HG02943 (cell line): Measurements from ENCODE around the gene BROX.
"Not testable (repeated sequence)": the region's sequence is repeated elsewhere in the genome, so short reads cannot be mapped to it uniquely, and the experiment has no call there.

Source experiments
- ATAC-seq: cut with Tn5 transposase; IDR thresholded peaks from one replicate; pipeline ENCODE4 v1.9.1; 2021; ENCODE audit warnings: mild to moderate bottlenecking, low read depth, moderate library complexity; ENCODE audit not compliant: unreplicated experiment

BROX gene

DNA sequence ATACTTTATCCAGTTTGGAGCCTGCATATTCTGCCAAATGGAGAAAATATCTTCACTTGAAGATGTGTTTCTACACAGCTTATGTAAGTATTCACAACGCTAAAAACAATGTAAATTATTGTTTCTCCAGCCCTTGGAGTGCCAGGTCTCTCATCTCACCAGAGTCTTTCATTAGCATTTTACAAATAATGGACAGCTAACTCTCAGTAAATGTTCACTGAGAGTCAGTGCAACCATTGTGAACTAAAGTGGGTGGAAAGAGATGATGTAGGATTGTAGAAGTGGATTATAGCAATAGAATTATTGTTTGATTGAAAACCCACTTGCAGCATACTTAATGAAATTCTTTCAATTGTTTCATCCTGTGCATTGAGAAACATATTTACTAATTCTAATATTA, 16.4 kb downstream of the BROX start:
- no peak for ATAC-seq

DNA sequence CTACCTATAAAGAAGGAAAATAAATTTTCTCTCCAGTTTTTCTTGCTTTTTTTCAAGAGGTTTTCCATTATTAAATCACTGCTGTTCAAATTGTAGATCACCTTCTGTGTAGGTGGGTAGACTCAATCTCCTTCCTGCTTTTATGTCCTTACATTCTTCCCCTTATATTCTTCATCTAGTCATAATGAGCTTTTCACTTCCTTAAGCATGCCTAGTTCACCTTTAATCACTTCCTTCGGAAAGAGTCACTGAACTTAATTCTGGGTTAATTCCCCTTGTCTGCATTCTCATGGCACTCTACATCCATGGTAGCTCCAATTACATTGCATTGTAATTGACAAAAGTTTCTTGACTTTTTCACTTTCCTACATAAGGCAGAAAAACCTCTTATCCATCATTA, 18.5 kb downstream of the BROX start:
- no peak for ATAC-seq

DNA sequence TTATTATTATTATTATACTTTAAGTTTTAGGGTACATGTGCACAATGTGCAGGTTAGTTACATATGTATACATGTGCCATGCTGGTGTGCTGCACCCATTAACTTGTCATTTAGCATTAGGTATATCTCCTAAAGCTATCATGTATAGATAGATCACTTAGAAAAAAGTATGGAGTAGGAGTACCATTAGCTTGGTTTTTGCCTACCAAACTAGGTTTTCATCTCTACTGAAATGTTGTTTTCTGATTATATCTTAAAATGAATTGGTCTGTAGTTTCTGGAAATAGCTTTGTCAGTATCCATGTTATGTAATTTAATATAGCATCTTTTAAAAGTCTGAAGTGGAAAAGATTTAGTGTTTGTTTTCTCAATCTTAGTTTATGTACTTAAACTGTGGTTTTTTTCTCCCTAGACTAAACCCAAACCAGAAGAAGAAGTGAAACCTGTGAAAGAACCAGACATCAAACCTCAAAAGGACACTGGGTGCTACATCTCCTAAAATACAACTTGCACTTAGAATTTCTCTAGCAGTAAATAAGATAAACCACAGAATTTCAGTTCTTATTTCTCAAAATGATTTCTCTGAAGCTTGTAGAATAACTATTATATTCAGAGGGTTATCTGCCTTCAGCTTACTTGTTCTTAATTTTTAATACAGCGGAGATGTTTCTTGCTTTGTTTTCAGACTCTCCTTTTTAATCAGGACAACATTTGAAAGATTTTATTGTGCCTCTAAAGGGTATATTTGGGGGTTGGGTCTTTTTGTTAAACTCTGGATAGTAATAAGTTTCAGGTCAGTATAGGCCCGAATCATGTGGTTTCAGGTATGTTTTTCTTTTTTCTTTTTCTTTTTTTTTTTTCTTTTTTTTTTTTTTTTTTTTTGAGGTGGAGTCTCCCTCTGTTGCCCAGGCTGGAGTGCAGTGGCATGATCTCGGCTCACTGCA, 20.1 kb downstream of the BROX start:
- peak; percentile 99 for ATAC-seq

DNA sequence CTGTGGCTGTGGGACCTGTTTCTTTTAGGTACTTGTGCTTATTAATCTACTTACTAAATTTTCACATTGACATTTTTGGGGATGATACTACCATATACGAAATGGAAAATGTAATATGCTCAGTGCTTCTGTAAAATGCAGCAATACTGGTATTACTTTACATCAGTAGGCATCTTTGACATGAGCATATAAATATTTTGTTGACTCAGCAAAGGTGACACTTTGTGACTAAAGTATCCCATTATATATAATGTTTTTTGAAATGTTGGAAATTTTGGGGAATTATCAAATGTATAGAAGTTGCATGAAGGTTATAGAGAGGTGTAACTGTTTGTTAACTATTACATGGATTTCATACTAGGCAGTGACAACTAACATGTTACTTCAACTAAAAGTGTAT, 22.4 kb downstream of the BROX start:
- no peak for ATAC-seq

DNA sequence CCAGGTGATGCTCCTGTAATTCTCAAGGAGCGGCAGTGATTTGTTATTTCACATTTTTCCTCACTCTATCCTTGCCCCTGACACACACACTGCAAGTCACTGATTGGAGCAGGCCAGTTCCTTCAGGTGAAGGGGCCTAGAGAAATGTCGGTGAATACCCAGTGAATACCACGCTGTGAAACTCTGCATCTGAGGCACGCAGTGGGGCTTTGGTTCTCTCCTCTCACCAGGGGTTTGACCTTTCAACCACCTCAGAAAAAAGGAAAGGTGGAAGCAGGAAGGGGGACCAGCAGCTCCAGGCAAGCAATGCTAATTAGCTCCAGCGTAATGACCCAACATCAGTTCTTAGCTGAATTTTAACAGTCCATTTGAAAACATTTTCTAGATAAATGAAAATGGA, 24.1 kb downstream of the BROX start:
- no peak for ATAC-seq

DNA sequence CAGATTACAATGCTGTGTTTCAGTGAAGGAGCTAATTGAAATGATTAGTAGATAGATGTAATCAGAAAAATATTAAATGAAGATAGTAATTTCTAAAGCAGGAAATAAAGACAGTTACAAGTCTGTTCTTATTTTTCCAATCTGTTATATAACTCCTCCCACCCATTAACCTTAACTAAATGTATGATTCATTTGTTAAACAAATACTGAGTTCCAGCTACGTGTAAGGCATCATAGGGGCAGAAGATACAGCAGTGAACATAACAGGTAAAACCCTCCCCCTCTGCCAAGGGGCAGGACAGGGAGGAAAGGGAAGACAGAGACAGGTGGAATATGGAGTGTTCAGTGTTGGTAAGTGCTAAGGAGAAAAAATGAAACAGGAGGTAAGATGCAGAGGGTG, 24.6 kb downstream of the BROX start, which contains the start of gene FAM177B:
Gene FAM177B, plus strand, starts transcription at position 231 of the 400 bp plus-strand sequence. CDS start 9,344 bp downstream, outside the sequence.
- no peak for ATAC-seq

DNA sequence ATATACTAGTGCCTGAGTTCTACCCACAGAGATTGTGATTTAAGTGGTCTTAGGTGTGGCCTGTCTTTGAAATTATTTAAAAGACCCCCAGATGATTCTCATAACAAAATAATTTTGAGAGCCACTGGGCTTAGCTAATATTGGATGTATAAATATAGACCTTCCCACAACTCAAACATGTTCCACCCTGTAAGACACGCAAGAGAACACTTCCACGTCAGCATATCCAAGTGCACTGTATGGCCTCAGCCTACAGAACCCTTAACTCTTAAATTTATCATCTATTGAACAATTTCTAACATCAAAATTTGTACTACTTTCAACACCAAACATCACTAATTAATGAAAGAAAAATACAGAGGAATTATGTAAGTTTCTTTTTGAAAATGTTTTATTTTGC, 27.1 kb downstream of the BROX start:
- no peak for ATAC-seq

DNA sequence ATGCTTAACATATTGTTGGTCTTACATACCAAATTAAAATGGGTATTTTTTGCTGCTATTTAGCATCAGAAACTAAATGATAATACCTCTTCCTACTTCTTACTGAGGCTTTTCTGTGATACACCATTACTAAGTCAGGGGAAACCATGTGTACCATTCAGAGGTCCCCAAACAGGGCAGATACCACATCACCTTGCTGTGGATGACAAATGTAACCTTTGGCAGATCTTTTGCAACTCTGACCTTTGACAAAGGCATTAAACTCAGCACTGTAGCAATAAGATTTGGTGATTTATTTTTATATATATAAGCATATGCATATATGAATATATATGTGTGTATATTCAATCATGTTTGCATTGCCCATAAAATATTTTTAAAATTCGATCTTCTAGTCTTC, 27.6 kb downstream of the BROX start:
- no peak for ATAC-seq

DNA sequence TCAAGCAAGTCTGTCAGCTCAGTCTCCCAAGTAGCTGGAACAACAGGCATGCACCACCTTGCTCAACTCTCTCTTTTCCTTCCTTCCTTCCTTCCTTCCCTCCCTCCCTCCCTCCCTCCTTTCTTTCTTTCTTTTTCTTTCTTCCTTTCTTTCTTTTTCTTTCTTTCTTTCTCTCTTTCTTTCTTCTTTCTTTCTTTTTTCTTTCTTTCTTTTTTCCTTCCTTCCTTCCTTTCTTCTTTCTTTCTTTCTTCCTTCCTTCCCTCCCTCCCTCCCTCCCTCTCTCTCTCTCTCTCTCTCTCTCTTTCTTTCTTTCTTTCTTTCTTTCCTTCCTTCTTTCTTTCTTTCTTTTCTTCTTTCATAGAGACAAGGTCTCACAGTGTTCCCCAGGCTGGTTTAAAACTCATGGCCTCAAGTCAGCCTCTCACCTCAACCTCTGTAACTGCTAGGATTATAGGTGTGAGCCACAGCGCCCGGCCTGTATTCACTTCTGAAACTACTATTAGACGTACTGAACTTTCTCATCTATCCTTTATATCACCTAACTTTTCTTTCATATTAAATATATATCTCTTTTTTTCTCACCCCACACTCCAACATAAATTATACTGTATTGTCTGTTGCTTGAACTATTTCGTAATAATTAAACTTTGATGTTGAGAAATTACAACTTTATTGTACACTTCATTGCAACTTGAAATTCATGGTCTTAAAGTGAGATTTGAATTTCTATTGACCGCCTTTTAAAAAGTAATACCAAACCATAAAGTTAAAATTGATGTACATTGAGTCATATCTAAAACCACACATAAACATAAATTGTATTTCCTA, 29.5 kb downstream of the BROX start:
- ATAC-seq: not testable (repeated sequence)

DNA sequence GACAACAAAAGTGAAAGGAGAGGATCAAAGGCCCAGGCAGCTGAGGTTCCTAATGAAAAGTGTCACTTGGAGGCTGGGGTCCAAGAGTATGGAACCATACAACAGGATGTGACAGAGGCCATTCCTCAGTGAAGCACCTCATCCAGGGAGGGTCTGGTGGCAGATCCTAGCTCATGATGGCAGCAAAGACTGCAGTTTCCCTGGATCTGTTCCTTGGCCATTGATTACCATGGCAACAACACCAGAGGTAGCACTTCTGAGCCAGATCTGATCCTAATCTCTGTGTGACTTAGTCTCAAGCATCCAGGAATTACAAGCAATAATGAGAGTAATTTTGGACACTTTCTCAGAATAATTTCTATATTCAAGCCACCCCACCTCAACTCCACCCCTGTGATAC, 37.6 kb downstream of the BROX start:
- no peak for ATAC-seq

DNA sequence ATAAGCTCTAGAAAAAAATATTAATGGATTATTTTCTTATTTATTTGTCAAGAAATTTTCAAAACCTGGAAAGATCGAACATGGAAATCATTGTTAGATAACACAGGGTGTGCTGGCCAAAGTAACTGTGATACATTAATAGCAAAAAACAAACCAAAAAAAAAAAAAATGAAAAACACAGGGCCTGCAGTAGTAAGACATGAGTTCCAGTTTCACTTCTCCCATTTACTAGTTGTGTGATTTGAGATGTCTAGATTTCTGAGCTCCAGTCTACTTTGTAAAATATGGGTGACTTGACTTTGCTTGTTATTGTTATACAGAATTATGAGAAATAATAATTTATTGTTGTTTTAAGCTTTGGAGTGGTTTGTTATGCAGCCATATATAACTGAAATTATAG, 38.3 kb downstream of the BROX start:
- ATAC-seq: no peak

DNA sequence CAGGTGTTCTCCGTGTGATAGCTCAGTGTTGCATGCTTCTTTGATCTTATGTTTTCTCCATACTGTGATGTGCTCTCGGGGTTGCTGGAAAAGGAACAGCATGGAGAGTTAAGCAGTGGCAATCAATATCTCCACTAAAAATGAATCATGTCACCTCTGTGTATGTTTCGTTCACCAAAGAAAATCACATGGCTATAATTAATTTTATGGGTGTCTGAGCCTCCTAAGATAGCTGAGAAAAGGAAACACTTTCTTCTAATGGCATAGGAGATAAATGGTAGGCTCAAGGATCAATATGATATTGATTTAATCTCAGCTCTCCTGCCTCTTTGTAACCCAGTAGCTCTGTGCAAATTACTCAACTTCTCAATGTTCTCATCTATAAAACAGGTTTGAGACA, 38.9 kb downstream of the BROX start:
- no peak for ATAC-seq

DNA sequence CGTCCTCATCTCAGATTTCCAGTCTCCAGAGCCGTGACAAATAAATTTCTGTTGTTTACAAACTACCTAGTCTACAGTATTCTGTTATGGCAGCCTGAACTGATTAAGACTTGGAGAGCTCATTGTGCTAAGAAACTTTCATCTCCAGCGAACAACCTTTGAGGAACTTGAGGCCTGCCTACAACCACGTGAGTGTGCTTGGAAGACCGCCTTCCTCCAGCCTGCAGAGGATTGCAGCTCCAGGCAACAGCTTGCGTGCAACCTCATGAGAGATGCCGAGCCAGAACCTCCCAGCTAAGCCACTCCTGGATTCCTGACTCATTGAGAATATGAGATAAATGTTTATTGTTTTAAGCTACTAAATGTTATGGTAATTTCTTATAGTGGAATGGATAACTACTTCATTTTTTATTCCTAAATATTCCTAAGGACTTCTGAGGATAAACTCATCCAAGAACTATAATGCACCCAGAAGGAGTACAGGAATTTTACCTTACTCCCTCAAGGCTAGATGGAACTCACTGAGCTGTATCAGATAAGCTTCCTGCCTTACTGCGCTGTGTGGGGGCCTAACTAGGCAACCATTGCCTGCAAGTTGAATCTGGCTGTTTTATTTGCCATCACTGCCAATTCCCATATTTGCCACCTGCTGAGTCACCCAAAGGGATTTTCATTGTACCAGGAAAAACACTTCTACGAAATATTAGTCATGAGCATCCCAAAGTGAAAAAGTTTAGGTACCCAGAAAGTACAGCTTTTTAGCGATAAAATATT, 42.2 kb downstream of the BROX start:
- ATAC-seq: no peak

DNA sequence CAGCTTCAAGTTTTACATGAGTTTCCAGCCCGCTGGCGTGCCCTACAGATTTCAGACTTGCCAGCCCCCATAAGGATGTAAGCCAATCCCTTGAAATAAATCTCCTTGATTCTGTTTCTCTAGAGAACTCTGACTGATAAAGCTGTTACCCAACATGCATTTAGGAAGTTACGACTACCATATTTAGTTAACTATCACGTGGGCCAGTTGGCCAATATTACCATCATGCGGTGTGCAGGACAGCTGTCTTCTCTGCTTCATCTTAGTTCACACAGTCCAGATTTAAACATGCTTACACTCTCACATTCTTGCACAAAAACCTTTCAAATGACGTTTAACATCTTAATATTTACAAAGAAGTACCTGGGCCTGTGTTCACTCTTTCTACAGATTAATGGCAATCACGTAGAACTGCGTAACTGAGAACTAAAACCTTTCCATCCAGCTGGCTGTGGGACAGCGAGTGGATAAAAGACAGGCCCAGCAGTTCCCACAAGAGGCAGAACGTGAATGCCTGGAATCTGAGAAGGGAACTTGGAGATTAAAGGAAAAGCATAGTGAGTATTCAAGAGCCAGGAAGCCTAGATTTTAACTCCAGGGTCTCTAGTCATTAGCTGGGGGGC, 45.4 kb downstream of the BROX start:
- no peak for ATAC-seq

DNA sequence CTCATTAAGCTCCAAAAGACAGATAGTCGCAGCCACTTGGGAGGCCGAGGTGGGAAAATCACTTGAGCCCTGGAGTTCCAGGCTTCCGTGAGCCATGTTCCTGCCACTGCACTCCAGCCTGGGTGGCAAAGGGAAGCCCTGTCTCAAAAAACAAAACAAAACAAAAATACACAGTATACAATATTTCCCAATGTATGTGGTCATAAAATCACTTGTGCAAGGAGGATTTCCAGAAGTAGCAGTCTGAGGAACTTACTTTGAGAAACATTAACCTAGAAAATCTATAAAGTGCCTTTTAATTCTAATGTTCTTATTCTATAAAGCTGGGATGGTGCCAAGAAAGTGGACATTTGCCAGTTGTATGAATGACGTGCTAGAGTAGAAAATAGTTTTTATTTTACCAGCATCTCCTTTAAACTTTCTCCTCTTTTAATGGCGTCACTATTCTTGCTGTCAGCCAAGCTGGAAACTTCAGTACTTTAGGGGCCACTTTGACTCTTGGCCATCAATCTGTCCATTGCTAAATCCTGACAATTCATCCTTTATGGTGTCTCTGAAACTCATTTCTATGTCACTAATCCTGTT, 47.2 kb downstream of the BROX start:
- ATAC-seq: no peak

DNA sequence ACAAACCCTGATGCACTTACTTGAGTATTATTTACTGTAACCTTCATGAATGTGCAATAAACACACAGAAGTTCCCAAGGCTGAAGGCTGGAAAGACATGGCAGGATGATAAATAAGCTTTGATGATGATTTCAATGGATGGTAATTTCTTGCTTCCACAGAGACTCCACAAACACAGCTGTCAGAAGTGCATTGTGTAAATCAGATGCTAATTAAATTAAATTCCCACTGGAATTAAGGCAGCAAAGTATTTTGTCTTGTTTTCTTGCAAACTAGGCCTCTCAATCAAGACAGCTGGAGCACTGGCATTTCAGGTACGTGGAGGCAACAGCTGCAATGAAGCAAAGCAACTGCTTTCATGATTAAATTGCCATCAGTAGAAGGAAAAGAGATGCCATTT, 48.7 kb downstream of the BROX start:
- no peak for ATAC-seq

DNA sequence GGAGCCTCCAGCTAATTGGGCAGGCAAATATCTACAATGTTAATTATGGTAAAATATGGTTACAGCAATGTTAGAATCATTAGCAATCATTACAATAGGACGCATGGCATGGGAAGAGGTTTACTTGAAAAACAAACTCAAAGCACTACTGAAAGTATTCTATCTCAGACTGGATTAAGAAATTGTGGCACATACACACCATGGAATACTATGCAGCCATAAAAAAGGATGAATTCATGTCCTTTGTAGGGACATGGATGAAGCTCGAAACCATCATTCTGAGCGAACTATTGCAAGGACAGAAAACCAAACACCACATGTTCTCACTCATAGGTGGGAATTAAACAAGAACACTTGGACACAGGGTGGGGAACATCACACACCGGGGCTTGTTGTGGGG, 49.8 kb downstream of the BROX start:
- not testable (repeated sequence) for ATAC-seq

DNA sequence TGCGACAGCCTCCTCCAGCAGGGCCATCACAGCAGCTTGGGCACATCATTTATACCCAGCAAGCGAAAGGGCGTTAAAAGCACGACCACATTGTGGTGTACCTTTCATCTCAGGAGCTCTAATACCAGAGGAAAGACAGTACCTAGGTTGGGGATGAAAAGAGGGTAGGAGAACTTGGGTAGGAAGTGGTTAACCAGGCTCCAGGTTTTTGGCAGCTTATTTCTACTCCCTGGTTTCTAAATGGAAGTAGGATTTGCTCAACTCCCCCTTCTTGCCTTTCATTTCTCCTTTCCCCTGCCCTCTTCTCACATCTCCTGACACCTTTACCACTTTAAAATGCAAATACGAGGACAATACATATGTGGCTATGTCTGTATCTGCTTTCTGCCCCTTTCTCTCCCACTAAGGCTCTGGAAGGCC, 54.8 kb downstream of the BROX start:
- no peak for ATAC-seq

DNA sequence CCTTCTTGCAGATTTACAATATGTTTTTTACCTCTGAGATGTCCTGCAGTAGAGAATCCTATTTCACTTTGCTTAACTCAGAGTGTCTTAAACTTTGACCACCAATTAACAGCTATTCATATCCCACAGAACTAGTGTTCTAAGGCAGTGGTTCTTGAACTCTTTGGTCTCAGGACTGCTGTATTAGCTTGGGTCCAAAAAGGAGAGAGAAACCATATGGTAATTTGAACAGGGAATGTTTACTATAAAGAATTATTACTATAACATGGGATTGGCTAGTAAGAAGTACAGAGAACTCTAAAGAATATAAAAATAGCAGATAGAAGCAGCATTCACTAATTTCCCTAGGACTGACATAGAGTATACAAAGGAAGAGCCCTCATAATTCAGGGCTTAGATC, 56.2 kb downstream of the BROX start:
- no peak for ATAC-seq

DNA sequence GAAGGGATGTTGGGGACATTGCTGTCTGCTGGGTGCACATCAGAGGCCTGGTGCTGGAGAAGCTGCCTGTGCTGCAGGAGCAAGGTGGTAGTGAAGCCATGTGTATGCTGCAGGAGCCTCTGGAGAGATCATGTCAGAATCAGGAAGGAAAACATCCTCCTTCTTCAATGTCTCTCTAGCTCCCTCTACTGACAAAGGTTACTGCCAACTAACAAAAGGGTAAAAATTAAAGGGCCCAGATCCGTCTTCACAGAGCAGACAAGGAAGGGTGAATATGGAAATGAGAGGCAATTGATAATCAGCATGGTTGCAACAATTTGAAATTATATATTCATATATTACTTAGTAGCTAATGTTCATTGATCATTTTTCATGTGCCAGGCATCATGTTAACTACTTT, 56.8 kb downstream of the BROX start:
- no peak for ATAC-seq
